ENCODE measurements around the gene ANKRD27. TPM values are rescaled to one million over a fixed set of nuclear protein-coding genes. Genes with fewer than 3 reads are reported as not detected.
A peak's percentile ranks its signal among the peaks of the same experiment; 100 is the strongest.

ANKRD27 gene
- total and polyA plus RNA-seq, 10 of the 15 experiments (the other 5 are each of a cell fraction or from before 2014, with no cell fraction given): 2.8 to 49.9 (median 28.5) TPM

DNA sequence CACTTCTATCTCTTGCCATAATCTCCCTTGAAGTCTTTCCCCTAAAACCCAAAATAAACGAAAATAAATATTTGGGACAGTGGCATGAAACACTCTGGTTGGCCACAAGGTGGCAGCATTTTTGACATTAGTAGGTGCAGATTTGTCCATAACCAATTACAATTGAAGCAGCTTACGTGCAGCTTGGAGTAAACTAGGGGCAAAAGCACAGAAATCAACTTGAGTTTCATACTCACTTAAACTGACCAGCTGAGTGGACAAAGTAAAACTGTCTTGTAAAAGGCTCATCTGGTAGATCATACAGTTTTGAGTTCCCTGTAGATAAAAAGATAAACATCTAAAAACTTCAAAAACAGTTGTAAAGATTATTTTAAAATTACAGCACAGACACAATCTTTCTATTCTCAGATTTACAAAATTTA, 75.2 kb downstream of the ANKRD27 start:
- FAIRE-seq (no peak), DNase-seq (ENCODE audit: low read depth, low spot score) (no peak), ATAC-seq (peak; percentile 80)
- RAD21 ChIA-PET (ENCODE audit: unreplicated experiment): no interaction called here
- no peak overlapping the region for H3K9ac ChIP-seq (ENCODE audit: control insufficient read depth, insufficient read depth, low read length)
- no peaks in the 10 kb centered on the region for H3K9me3 ChIP-seq (replicated peaks; ENCODE audit: control insufficient read depth, insufficient read depth, low read length)
- BruUV-seq (replicated peaks): no TSS peak
- TF ChIP-seq CREB1 (IDR thresholded peaks at IDR 0.05; ENCODE audit: low read depth): no peak
- TF ChIP-seq CTCF (IDR thresholded peaks at IDR 0.05 in 2 of 3, conservative IDR thresholded peaks at IDR 0.05 in 1 of 3; ENCODE audit: control insufficient read depth in 2 of 3, extremely low read depth in 1 of 3, insufficient read depth in 1 of 3, low read depth in 3 of 3, low read length in 3 of 3): peak; percentile 61 to 78 (median 71)
- TF ChIP-seq RAD21 (IDR thresholded peaks at IDR 0.05; ENCODE audit: insufficient read depth, low read depth, low read length): peak; percentile 56
- TF ChIP-seq YY1 (IDR thresholded peaks at IDR 0.05; ENCODE audit: low read depth, low read length): no peak
- no peak for TF ChIP-seq SP1 (IDR thresholded peaks at IDR 0.05; ENCODE audit: low read depth, low read length)
- TF ChIP-seq SMAD5 (IDR thresholded peaks at IDR 0.05; ENCODE audit: low read depth): no peak
- TF ChIP-seq BHLHE40 (IDR thresholded peaks at IDR 0.05; ENCODE audit: borderline replicate concordance in 1 of 2, low read depth in 2 of 2, low read length in 1 of 2): 0 out of 4 replicates have a peak, but pooled peaks of 1 of the 2 experiments have one; percentile 12
- TF ChIP-seq IRF4 (IDR thresholded peaks at IDR 0.05; ENCODE audit: low read depth, low read length): no peak
- TF ChIP-seq ZNF274 (IDR thresholded peaks at IDR 0.05; ENCODE audit: insufficient read depth, insufficient read length): no peak
- no peak for TF ChIP-seq IRF3 (IDR thresholded peaks at IDR 0.05)
- no peak for TF ChIP-seq MAX (IDR thresholded peaks at IDR 0.05; ENCODE audit: low read depth, low read length)
- no peak for TF ChIP-seq CHD1 (IDR thresholded peaks at IDR 0.05; ENCODE audit: low read depth, low read length)
- no peak for TF ChIP-seq E4F1 (IDR thresholded peaks at IDR 0.05; ENCODE audit: borderline replicate concordance, partially characterized antibody)
- TF ChIP-seq BCL11A (IDR thresholded peaks at IDR 0.05; ENCODE audit: low read depth, low read length): no peak
- TF ChIP-seq RAD51 (IDR thresholded peaks at IDR 0.05): no peak
- peak; percentile 62 for TF ChIP-seq SMC3 (IDR thresholded peaks at IDR 0.05; ENCODE audit: borderline replicate concordance, low read length)
- TF ChIP-seq, protein P1, sequence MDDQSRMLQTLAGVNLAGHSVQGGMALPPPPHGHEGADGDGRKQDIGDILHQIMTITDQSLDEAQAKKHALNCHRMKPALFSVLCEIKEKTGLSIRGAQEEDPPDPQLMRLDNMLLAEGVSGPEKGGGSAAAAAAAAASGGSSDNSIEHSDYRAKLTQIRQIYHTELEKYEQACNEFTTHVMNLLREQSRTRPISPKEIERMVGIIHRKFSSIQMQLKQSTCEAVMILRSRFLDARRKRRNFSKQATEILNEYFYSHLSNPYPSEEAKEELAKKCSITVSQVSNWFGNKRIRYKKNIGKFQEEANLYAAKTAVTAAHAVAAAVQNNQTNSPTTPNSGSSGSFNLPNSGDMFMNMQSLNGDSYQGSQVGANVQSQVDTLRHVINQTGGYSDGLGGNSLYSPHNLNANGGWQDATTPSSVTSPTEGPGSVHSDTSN (IDR thresholded peaks at IDR 0.05; ENCODE audit: insufficient replicate concordance, low read depth, low read length): no peak
- CTCF ChIA-PET: interaction anchor here (0.5 to 1.7 kb wide), 12 partner anchors 13 to 330 kb away, joined by 3 to 9 read pairs (median 4); no protein-coding TSS in a partner anchor
- in situ Hi-C loops (cut with MboI): no loop called here
- H3K79me2 ChIP-seq (ENCODE audit: control insufficient read depth, insufficient read depth, low read length): no peaks in the 10 kb centered on the region
- WGBS (ENCODE audit: insufficient coverage, insufficient replicate concordance, low lambda C conversion rate, missing lambda C conversion rate): 16% methylated on average over 2 of the region's 2 CpGs
- POLR2A ChIA-PET: no interaction called here
- SMC1A ChIA-PET (ENCODE audit: uncharacterized antibody, unreplicated experiment): interaction anchor here (0.6 to 1.5 kb wide), 3 partner anchors 15 to 365 kb away, joined by 3 to 4 read pairs (median 3); no protein-coding TSS in a partner anchor
- no peak overlapping the region for H3K4me3 ChIP-seq
- no peaks in the 10 kb centered on the region for H3K27me3 ChIP-seq (replicated peaks in 1 of 2; ENCODE audit: control insufficient read depth in 2 of 2, insufficient read depth in 2 of 2, low read length in 1 of 2)
- H4K20me1 ChIP-seq (ENCODE audit: control insufficient read depth, insufficient read depth): no peaks in the 10 kb centered on the region
- no peak overlapping the region for H3K4me2 ChIP-seq (ENCODE audit: control insufficient read depth, insufficient read depth)
- no peak overlapping the region for H2AFZ ChIP-seq (ENCODE audit: control insufficient read depth, low read depth, low read length)
- intact Hi-C loops (cut with micrococcal nuclease; ENCODE audit: unreplicated experiment): no loop called here
- H3K36me3 ChIP-seq (ENCODE audit: control insufficient read depth in 2 of 2, insufficient read depth in 2 of 2, low read length in 1 of 2): peaks cover 7 to 29% of the 10 kb centered on the region in 2 experiments; a peak in 3 of 4 replicates
- no peaks in the 10 kb centered on the region for H3K4me1 ChIP-seq (ENCODE audit: control insufficient read depth, insufficient read depth, low read length)
- H3K27ac ChIP-seq (ENCODE audit: control insufficient read depth, insufficient read depth): no peak overlapping the region

All from GM12878 (cell line).